K562 (cell line): ENCODE results near the gene ECE2. TPM values are rescaled to one million over a fixed set of nuclear protein-coding genes. Genes with fewer than 3 reads are reported as not detected.

Source experiments
- AFF1 ChIP-seq, 2 experiments: fragments of 450-650 bp; IDR thresholded peaks; 2 replicates each; pipeline ENCODE4 v1.6.1; 2018; ENCODE audit warnings: mild to moderate bottlenecking in 2 of 2, low read depth in 1 of 2; ENCODE audit not compliant: partially characterized antibody in 2 of 2
- EHMT2 ChIP-seq: fragments of 450-650 bp; IDR thresholded peaks from 2 replicates; pipeline ENCODE4 v1.6.1; 2018; ENCODE audit warnings: antibody characterized with exemption
- MYNN ChIP-seq, 2 experiments: sonication (generic); formaldehyde crosslinking in 1 of 2; IDR thresholded peaks; 2 replicates each; pipeline versions ENCODE4 v1.5.0 to v1.6.1; 2016 to 2020; ENCODE audit warnings: antibody characterized with exemption in 1 of 2, missing genetic modification reagents in 1 of 2
- REST ChIP-seq, 2 experiments: fragments of 450-650 bp; formaldehyde crosslinking in 1 of 2; IDR thresholded peaks; 2 replicates each; pipeline versions ENCODE4 v1.4.0 to v1.6.1; 2014 to 2020; ENCODE audit warnings: mild to moderate bottlenecking in 2 of 2, borderline replicate concordance in 1 of 2, low read depth in 1 of 2
- ZKSCAN1 ChIP-seq: fragments of 150-350 bp; IDR thresholded peaks from 2 replicates; pipeline ENCODE4 v1.6.1; 2016; ENCODE audit warnings: low read depth, low read length
- polyA plus RNA-seq, 8 experiments: library from polyadenylated mRNA; depleted of rRNA in 4 of 8; stranded (reverse) in 5 of 8; unstranded in 3 of 8; fragments of >200 nt; fragmentation: Nextera tagmentation in 2 of 8; fragmentation: Illumina TruSeq in 1 of 8; extraction: Ambion mirVana in 2 of 8; extraction: Trizol in 1 of 8; gene quantifications; 2 replicates each; pipeline versions ENCODE4 v1.2.1 to v1.2.3, GENCODE V29; 2011 to 2014; ENCODE audit warnings: inconsistent platforms in 1 of 8, missing spikeins in 1 of 8
- total RNA-seq, 7 experiments: library from RNA; depleted of rRNA in 6 of 7; stranded (reverse); fragments of >200 nt in 6 of 7; fragmentation: Illumina TruSeq in 2 of 7; extraction: Trizol in 2 of 7; gene quantifications; 2 replicates each; pipeline versions ENCODE4 v1.2.1 to v1.2.3, GENCODE V29; 2011 to 2021; ENCODE audit warnings: low replicate concordance in 1 of 7

The ECE2 gene
- total and polyA plus RNA-seq, 9 of the 15 experiments (the other 6 are each of a cell fraction or from before 2014, with no cell fraction given), result not detected

GRCh38 chr3:184240384-184241140 is 35.3 kb upstream of the ECE2 start (continued):
- TF ChIP-seq AFF1 (IDR thresholded peaks at IDR 0.05; ENCODE audit: low read depth in 1 of 2, partially characterized antibody in 2 of 2) (peak in 1 of 2 experiments; percentile 70), REST (IDR thresholded peaks at IDR 0.05; ENCODE audit: borderline replicate concordance) (peak; percentile 98), REST (CRISPR knock-in tag; IDR thresholded peaks at IDR 0.05; ENCODE audit: low read depth) (peak; percentile 94), ZKSCAN1 (no peak), EHMT2 (peak; percentile 95), MYNN (IDR thresholded peaks at IDR 0.05) (peak; percentile 31; the same call in 1 of the 2 replicates), MYNN (CRISPR knock-in tag; IDR thresholded peaks at IDR 0.05) (no peak)
